Ramos (cell line): Measurements from ENCODE around the gene KLHL28.

Experiments used
- in situ Hi-C: fragments of 300-500 bp; cut with MboI; formaldehyde crosslinking; loops from one replicate; pipeline ENCODE4 v1.14.3; 2022; ENCODE audit warnings: low sequenced_read_pairs; ENCODE audit not compliant: unreplicated experiment

The KLHL28 gene, protein sequence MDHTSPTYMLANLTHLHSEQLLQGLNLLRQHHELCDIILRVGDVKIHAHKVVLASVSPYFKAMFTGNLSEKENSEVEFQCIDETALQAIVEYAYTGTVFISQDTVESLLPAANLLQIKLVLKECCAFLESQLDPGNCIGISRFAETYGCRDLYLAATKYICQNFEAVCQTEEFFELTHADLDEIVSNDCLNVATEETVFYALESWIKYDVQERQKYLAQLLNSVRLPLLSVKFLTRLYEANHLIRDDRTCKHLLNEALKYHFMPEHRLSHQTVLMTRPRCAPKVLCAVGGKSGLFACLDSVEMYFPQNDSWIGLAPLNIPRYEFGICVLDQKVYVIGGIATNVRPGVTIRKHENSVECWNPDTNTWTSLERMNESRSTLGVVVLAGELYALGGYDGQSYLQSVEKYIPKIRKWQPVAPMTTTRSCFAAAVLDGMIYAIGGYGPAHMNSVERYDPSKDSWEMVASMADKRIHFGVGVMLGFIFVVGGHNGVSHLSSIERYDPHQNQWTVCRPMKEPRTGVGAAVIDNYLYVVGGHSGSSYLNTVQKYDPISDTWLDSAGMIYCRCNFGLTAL

DNA sequence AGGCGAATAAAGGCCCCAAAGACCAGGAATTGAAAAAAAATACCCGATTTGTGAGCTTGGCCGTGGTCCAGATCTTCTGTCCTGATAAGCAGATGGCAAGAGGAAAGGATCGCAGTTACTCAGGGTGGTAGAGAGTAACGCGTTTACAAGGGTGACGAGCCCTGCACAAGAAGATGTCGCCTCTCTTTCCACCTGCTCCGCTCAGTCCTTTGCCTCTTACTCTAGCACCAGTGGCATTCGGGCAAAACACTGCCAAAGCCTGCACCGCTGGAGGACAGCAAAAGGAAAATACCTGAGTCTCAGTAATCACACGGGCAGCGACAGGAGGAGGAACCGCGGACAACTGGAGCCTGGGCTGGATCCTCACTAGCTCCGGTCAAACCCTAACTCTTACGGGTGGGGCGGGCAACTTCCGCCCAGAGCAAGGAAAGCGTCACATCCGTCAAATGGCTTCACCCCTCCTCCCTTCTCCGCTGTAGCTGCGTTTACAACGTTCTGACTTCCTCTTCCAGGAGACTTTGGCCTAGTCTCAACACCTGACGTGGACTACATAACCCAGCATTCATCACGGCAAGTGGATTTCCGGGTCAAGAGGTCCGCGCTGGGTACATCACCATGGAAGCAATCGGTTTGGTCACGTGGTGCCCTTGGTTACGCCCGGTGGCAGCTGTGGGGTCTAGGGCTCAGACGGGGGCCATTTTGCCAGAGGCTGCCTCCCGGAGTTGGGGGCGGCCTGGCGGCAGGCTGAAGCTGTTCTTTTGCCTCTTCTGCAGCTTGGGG lies at the start of gene KLHL28, which contains the start of gene TOGARAM1:
Gene KLHL28, minus strand, starts transcription at position 394 of the 780 bp plus-strand sequence. CDS start 16,019 bp downstream, outside the sequence.
Gene TOGARAM1, plus strand, starts transcription at position 637 of the 780 bp plus-strand sequence. CDS start 232 bp downstream, outside the sequence.
- in situ Hi-C loops, result no loop called here

DNA sequence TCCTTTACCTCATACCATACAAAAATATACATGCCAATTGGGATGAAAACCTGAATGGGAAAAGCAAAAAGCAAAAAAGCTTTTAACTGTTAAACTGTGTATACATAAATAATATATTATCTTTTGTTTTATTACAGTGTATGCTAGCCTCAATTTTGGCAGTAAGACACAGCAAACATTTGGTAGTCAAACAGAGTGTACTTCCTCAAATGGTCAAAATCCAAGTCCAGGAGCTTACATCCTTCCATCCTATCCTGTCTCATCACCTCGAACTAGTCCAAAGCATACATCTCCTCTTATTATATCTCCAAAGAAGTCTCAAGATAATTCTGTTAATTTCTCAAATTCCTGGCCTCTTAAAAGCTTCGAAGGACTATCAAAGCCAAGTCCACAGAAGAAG lies 42.2 kb upstream of the KLHL28 start:
- in situ Hi-C loops, result no loop called here

GRCh38 chr14:44995770-44996294 lies 34.1 kb upstream of the KLHL28 start:
- in situ Hi-C loops, result no loop called here

DNA sequence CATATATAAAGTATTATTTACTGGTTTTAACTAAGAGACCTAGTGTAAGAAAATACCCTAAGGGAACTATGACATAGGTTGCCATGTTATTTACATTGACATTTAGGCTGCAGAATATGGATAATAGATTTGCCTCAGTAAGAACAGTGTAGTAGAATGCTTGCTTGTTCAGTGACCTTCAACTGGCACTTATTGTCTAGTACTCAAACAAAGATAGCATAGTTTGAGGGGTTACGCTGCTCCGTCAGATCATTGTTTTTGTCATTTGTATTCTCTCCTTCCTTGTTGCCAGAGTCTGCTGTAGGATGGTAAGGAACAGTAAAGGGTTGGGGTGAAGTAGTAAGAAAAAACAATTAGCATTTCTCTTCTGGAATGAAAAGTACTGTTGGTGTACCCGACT lies 33.4 kb upstream of the KLHL28 start:
- in situ Hi-C loops, result no loop called here

GRCh38 chr14:44990533-44990932 lies 28.8 kb upstream of the KLHL28 start:
- in situ Hi-C loops, result no loop called here

DNA sequence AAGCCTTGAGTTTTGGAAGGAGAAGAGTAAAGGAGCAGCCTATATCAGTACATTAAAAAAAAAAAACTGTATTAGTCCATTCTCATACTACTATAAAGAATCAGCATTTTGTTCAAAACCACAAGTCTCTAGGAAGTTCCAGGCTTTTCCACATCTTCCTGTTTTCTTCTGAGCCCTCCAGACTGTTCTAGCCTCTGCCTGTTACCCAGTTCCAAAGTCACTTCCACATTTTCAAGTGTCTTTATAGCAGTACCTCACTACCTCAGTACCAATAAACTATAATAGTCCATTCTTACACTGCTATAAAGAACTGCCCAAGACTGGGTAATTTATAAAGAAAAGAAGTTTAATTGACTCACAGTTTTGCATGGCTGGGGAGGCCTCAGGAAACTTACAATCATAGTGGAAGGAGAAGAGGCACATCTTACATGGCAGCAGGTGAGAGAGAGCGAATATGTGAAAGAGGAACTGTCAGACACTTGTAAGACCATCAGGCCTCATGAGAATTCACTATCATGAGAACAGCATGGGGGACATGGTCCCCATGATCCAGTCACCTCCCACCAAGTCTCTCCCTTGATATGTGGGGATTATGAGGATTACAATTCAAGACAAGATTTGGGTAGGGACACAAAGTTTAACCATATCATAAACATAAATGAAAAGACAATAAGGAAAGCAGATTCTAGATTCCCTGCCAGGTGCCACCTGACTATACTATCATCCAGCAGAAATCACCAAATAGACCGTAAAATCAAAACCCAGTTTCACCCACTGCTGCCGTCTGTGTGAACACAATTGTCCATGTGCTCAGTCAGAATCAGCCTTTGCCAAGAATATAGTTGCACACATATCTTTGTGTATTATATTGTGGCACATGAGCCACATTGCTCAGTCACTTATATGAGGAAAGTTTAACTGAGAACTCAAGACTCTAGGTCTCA lies 28.0 kb upstream of the KLHL28 start:
- in situ Hi-C loops, result no loop called here

- in situ Hi-C loops, result no loop called here
These were observed 26.9 kb upstream of the KLHL28 start for GRCh38 chr14:44988694-44989093.

GRCh38 chr14:44982594-44982993 lies 20.8 kb upstream of the KLHL28 start:
- in situ Hi-C loops, result no loop called here

GRCh38 chr14:44981198-44981597 lies 19.5 kb upstream of the KLHL28 start:
- in situ Hi-C loops, result no loop called here

- in situ Hi-C loops, result no loop called here
These were observed 18.1 kb upstream of the KLHL28 start for GRCh38 chr14:44979740-44980356.

- in situ Hi-C loops, result no loop called here
These were observed 17.5 kb upstream of the KLHL28 start for GRCh38 chr14:44979273-44979672.

- in situ Hi-C loops, result no loop called here
These were observed 9.7 kb upstream of the KLHL28 start for GRCh38 chr14:44971459-44971858.

- in situ Hi-C loops, result no loop called here
These were observed 9.2 kb upstream of the KLHL28 start for GRCh38 chr14:44970907-44971306.

- in situ Hi-C loops, result no loop called here
These were observed 7.0 kb upstream of the KLHL28 start for GRCh38 chr14:44968714-44969113.

GRCh38 chr14:44966601-44967336 lies 5.0 kb upstream of the KLHL28 start:
- in situ Hi-C loops, result no loop called here

GRCh38 chr14:44963775-44964380 lies 2.1 kb upstream of the KLHL28 start:
- in situ Hi-C loops, result no loop called here

DNA sequence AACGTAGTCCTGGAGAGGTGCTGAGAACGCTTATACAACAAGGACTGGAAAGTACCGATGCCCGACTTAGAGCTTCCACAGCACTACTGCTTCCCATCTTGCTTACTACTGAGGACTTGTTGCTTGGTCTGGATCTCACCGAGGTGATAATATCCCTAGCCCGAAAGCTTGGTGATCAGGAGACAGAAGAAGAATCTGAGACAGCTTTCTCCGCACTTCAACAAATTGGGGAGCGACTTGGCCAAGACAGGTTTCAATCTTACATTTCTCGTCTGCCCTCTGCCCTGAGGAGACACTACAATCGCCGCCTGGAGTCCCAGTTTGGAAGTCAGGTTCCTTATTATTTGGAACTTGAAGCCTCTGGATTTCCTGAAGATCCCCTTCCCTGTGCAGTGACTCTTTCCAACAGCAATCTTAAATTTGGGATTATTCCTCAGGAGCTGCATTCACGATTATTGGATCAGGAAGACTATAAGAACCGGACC lies 1.3 kb upstream of the KLHL28 start:
- in situ Hi-C loops, result no loop called here
